ENCODE data around the gene PRPF6. TPM values are rescaled to one million over a fixed set of nuclear protein-coding genes. Genes with fewer than 3 reads are reported as not detected.

The PRPF6 gene
- polyA plus RNA-seq, 1 donor from 2014 or later: 91.9 TPM

GRCh38 chr20:64015635-64016034 is 34.7 kb downstream of the PRPF6 start:
- H3K9me2 ChIP-seq (ENCODE audit: insufficient read depth, low read length): no peaks in the 10 kb centered on the region
- H3K79me2 ChIP-seq (replicated peaks; ENCODE audit: insufficient read depth, low read length): no peaks in the 10 kb centered on the region
- H3K9ac ChIP-seq (ENCODE audit: low read length): no peak overlapping the region

More at GRCh38 chr20:64015635-64016034, 34.7 kb downstream of the PRPF6 start:
- H3K27me3 ChIP-seq (ENCODE audit: insufficient read depth, low read depth, low read length): no peaks in the 10 kb centered on the region
- no peak overlapping the region for H3K4me3 ChIP-seq (ENCODE audit: low read length)
- H3K36me3 ChIP-seq (ENCODE audit: insufficient read depth, low read length): peaks cover 8% of the 10 kb centered on the region
- H4K20me1 ChIP-seq (ENCODE audit: insufficient read depth): no peaks in the 10 kb centered on the region
- H2AFZ ChIP-seq (ENCODE audit: low read depth, low read length): no peak overlapping the region
- H3F3A ChIP-seq (ENCODE audit: insufficient read depth, low read length, poor library complexity, severe bottlenecking): no peaks in the 10 kb centered on the region
- H3K4me2 ChIP-seq (ENCODE audit: low read length): no peak overlapping the region
- H3K9me3 ChIP-seq (ENCODE audit: low read length): no peaks in the 10 kb centered on the region
- no peak overlapping the region for H3K27ac ChIP-seq (ENCODE audit: low read length)
- TF ChIP-seq REST (IDR thresholded peaks at IDR 0.05; ENCODE audit: borderline replicate concordance) (no peak), RAD21 (conservative IDR thresholded peaks at IDR 0.05) (no peak), TAF1 (IDR thresholded peaks at IDR 0.05; ENCODE audit: low read depth) (no peak), SMC3 (conservative IDR thresholded peaks at IDR 0.05; ENCODE audit: poor library complexity) (no peak), EZH2 (IDR thresholded peaks at IDR 0.05; ENCODE audit: borderline replicate concordance, insufficient read depth, low read length, poor library complexity, severe bottlenecking) (no peak), EP300 (conservative IDR thresholded peaks at IDR 0.05; ENCODE audit: poor library complexity, severe bottlenecking) (no peak), POLR2AphosphoS5 (IDR thresholded peaks at IDR 0.05) (no peak), CTCF (IDR thresholded peaks at IDR 0.05; ENCODE audit: poor library complexity, severe bottlenecking) (no peak), MXI1 (conservative IDR thresholded peaks at IDR 0.05; ENCODE audit: poor library complexity, severe bottlenecking) (no peak)
